T-helper 17 cell (primary cell): ENCODE measurements around the gene PRR5L. TPM values are rescaled to one million over a fixed set of nuclear protein-coding genes. Genes with fewer than 3 reads are reported as not detected.

Experiments used
- ATAC-seq: fragments of 150-1000 bp; cut with Tn5 transposase; 2 replicates; pipeline ENCODE4 v1.10.0; 2021; ENCODE audit warnings: mild to moderate bottlenecking, moderate library complexity
- DNase-seq, 3 donors: peaks; one replicate each; pipeline versions ENCODE4 v3.0.0 to v3.0.0-alpha.2; 2020 to 2021
- H3K9me3 ChIP-seq: one replicate; pipeline ENCODE4 v1.7.0; 2013; ENCODE audit warnings: low read length, mild to moderate bottlenecking; ENCODE audit not compliant: control insufficient read depth, poor library complexity, severe bottlenecking
- H3K27ac Mint-ChIP-seq: one replicate; pipeline ENCODE4 v1.8.0; 2022; ENCODE audit warnings: mild to moderate bottlenecking, moderate library complexity, mixed read lengths
- H3K27me3 Mint-ChIP-seq: one replicate; pipeline ENCODE4 v1.8.0; 2022; ENCODE audit warnings: mixed read lengths
- H3K36me3 Mint-ChIP-seq: one replicate; pipeline ENCODE4 v1.8.0; 2022; ENCODE audit warnings: low read depth, mixed read lengths
- H3K4me1 Mint-ChIP-seq: one replicate; pipeline ENCODE4 v1.8.0; 2022; ENCODE audit warnings: mild to moderate bottlenecking, mixed read lengths
- H3K4me3 Mint-ChIP-seq: one replicate; pipeline ENCODE4 v1.8.0; 2022; ENCODE audit warnings: mild to moderate bottlenecking, moderate library complexity, mixed read lengths
- total RNA-seq, 4 donors: library from RNA in 2 of 4; stranded (reverse) in 2 of 4; gene quantifications; one replicate each; pipeline ENCODE4 v1.2.3 and lab custom pipeline; 2022 to 2026

The PRR5L gene
- total RNA-seq, 2 donors from 2014 or later = 9.2 to 11.1 TPM

- Mint-ChIP-seq H3K36me3 (no peaks in the 10 kb centered on the region), H3K27ac (peak overlapping the region; percentile 91), H3K4me3 (no peak overlapping the region), H3K27me3 (peaks cover 19% of the 10 kb centered on the region), H3K4me1 (peaks cover 19% of the 10 kb centered on the region)
- H3K9me3 ChIP-seq = no peaks in the 10 kb centered on the region
- DNase-seq (no peak), ATAC-seq (peak; percentile 87)
Measured at GRCh38 chr11:36385121-36385970, 89.3 kb downstream of the PRR5L start.

DNA sequence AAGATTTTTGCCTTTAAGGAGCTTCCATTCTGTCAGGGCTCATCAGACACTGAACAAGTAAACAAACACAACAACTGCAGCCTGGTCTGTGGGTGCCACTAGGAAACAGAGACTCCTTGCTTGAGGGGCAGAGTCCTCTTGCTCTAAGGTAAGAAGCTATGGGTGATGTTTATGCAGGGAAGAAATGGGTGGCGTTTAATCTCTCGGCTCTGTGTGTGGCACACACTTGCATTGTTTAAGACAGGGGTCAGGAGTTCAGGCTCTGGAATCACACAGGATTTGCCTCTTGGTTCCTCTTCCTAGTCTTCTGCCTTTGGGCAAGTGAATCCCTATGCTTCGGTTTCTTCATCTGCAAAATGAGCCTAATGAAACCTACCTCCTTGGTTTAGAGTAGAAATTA, 90.3 kb downstream of the PRR5L start:
- no peak overlapping the region for H3K4me3 Mint-ChIP-seq
- no peaks in the 10 kb centered on the region for H3K36me3 Mint-ChIP-seq
- H3K4me1 Mint-ChIP-seq = peaks cover 17% of the 10 kb centered on the region
- peaks cover 12% of the 10 kb centered on the region for H3K27me3 Mint-ChIP-seq
- DNase-seq = no peak
- no peaks in the 10 kb centered on the region for H3K9me3 ChIP-seq
- ATAC-seq = no peak
- H3K27ac Mint-ChIP-seq = no peak overlapping the region

DNA sequence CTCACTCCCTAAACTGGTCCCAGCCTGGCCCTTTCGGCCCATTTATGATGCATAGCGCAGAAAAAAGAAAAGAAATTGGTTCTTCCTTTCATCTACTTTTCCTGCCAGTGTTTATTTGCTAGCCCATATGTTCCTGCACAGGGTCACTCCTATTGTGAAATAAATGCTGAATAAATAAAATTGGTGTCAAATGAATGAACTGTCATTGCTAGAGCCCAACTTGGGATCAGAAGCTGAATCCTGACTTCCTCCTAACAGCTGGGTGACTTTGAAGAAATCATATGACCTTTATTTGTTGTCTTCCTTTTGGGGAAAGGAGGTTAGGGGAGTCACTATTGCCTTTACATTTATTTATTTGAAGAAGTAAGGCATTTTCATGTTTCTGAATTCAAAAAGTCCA, 92.0 kb downstream of the PRR5L start:
- Mint-ChIP-seq H3K36me3 (no peaks in the 10 kb centered on the region), H3K4me3 (no peak overlapping the region), H3K4me1 (peaks cover 23% of the 10 kb centered on the region), H3K27ac (no peak overlapping the region), H3K27me3 (peaks cover 12% of the 10 kb centered on the region)
- no peak for DNase-seq
- H3K9me3 ChIP-seq = no peaks in the 10 kb centered on the region
- ATAC-seq = no peak

DNA sequence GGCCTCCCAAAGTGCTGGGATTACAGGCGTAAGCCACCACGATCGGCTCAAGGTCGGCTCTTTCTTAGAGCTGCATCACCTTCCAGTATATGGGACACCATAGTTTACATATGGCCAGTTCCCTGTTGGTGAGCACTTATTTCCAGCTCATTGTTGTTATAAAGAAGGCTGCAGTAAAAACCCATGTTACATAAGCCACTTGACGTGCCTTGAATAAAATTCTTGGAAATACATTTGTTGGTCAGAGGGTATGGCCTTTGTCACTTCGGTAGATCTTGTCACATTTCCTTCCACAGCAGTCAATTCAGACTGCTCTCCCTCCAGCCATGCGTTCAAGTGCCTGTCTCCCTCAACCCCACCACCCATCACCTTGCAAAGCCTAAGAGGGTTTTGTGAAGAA, 92.9 kb downstream of the PRR5L start:
- ATAC-seq = no peak
- peaks cover 28% of the 10 kb centered on the region for H3K4me1 Mint-ChIP-seq
- peaks cover 12% of the 10 kb centered on the region for H3K27me3 Mint-ChIP-seq
- peak overlapping the region; percentile 70 for H3K27ac Mint-ChIP-seq
- DNase-seq = no peak
- H3K36me3 Mint-ChIP-seq = no peaks in the 10 kb centered on the region
- no peak overlapping the region for H3K4me3 Mint-ChIP-seq
- no peaks in the 10 kb centered on the region for H3K9me3 ChIP-seq

DNA sequence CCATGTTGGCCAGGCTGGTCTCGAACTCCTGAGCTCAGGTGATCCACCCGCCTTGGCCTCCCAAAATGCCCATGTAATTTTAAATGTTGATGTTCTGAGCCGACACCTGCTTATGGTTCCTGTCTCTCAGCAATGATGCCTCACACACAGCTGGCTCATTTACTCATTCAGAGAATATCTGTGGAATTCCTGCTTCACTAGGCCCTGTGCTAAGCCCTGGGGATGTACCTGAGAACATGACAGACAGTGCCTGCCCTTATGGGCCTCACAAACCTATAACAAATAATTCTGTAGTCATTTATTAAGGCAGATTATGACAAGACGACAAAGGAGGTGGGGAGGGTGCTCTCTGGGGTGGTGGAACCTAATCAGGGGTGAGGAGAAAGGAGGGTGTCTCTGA, 93.7 kb downstream of the PRR5L start:
- Mint-ChIP-seq H3K27ac (peak overlapping the region; percentile 8), H3K4me1 (peaks cover 30% of the 10 kb centered on the region), H3K4me3 (peak overlapping the region; percentile 33), H3K27me3 (peaks cover 13% of the 10 kb centered on the region), H3K36me3 (no peaks in the 10 kb centered on the region)
- DNase-seq (no peak), ATAC-seq (no peak)
- no peaks in the 10 kb centered on the region for H3K9me3 ChIP-seq

- Mint-ChIP-seq H3K27ac (no peak overlapping the region), H3K4me1 (peaks cover 26% of the 10 kb centered on the region), H3K4me3 (no peak overlapping the region), H3K27me3 (peaks cover 11% of the 10 kb centered on the region), H3K36me3 (no peaks in the 10 kb centered on the region)
- no peaks in the 10 kb centered on the region for H3K9me3 ChIP-seq
- DNase-seq (no peak), ATAC-seq (peak; percentile 39)
Measured at GRCh38 chr11:36390963-36391471, 94.9 kb downstream of the PRR5L start.

DNA sequence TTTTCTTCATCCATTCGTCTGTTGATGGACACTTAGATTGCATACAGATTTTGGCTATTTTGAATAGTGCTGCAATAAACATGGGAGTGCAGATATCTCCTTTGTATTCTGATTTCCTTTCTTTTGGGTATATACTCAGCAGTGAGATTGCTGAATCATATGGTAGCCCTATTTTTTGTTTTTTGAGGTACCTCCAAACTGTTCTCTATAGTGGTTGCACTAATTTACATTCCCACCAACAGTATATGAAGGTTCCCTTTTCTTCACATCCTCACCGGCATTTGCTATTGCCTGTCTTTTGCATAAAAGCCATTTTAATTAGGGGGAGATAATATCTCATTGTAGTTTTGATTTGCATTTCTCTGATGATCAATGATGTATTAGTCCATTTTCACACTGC, 96.1 kb downstream of the PRR5L start:
- Mint-ChIP-seq H3K36me3 (no peaks in the 10 kb centered on the region), H3K27ac (no peak overlapping the region), H3K4me3 (no peak overlapping the region), H3K27me3 (peaks cover 6% of the 10 kb centered on the region), H3K4me1 (peaks cover 24% of the 10 kb centered on the region)
- DNase-seq (no peak), ATAC-seq (no peak)
- H3K9me3 ChIP-seq = no peaks in the 10 kb centered on the region

GRCh38 chr11:36394056-36394455, 98.0 kb downstream of the PRR5L start:
- DNase-seq (no peak), ATAC-seq (peak; percentile 37)
- no peaks in the 10 kb centered on the region for H3K9me3 ChIP-seq
- Mint-ChIP-seq H3K27ac (no peak overlapping the region), H3K36me3 (no peaks in the 10 kb centered on the region), H3K4me1 (peaks cover 24% of the 10 kb centered on the region), H3K4me3 (no peak overlapping the region), H3K27me3 (peaks cover 4% of the 10 kb centered on the region)

GRCh38 chr11:36394926-36395325, 98.8 kb downstream of the PRR5L start:
- peaks cover 4% of the 10 kb centered on the region for H3K27me3 Mint-ChIP-seq
- no peaks in the 10 kb centered on the region for H3K36me3 Mint-ChIP-seq
- H3K27ac Mint-ChIP-seq = peak overlapping the region; percentile 27
- no peaks in the 10 kb centered on the region for H3K9me3 ChIP-seq
- H3K4me1 Mint-ChIP-seq = peaks cover 22% of the 10 kb centered on the region
- no peak for ATAC-seq
- H3K4me3 Mint-ChIP-seq = no peak overlapping the region
- DNase-seq = no peak

GRCh38 chr11:36395978-36396736, 100.1 kb downstream of the PRR5L start:
- H3K27ac Mint-ChIP-seq = no peak overlapping the region
- H3K4me1 Mint-ChIP-seq = peaks cover 26% of the 10 kb centered on the region
- no peaks in the 10 kb centered on the region for H3K36me3 Mint-ChIP-seq
- no peaks in the 10 kb centered on the region for H3K9me3 ChIP-seq
- peaks cover 4% of the 10 kb centered on the region for H3K27me3 Mint-ChIP-seq
- ATAC-seq = no peak
- H3K4me3 Mint-ChIP-seq = no peak overlapping the region
- DNase-seq = no peak

GRCh38 chr11:36398231-36398953, 102.3 kb downstream of the PRR5L start:
- H3K9me3 ChIP-seq = no peaks in the 10 kb centered on the region
- Mint-ChIP-seq H3K4me1 (peaks cover 21% of the 10 kb centered on the region), H3K27me3 (peaks cover 4% of the 10 kb centered on the region), H3K27ac (no peak overlapping the region), H3K4me3 (no peak overlapping the region), H3K36me3 (no peaks in the 10 kb centered on the region)
- ATAC-seq = no peak
- no peak for DNase-seq

GRCh38 chr11:36399236-36399635, 103.1 kb downstream of the PRR5L start:
- no peak for ATAC-seq
- DNase-seq = no peak
- no peak overlapping the region for H3K27ac Mint-ChIP-seq
- no peaks in the 10 kb centered on the region for H3K9me3 ChIP-seq
- no peaks in the 10 kb centered on the region for H3K36me3 Mint-ChIP-seq
- H3K4me1 Mint-ChIP-seq = peaks cover 17% of the 10 kb centered on the region
- H3K27me3 Mint-ChIP-seq = peaks cover 3% of the 10 kb centered on the region
- H3K4me3 Mint-ChIP-seq = no peak overlapping the region

DNA sequence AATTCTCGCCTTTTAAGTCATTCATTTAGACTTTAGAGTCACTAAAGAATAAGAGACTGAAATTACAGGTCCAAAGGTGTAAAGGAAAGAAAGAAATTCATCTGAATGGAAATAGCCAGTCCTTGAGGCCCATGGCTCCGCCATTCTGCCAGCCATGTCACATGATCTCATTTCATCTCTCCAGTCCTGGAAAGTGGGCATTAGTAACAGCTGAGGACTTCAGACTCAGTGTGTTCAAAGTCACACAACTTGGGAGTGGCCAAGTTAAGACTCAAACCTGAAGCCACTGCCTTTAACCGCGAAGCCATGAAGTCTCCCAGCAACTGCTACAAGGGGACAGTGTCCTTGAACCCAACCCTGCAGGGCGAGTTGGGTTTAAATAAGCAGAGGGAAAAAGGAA, 103.7 kb downstream of the PRR5L start:
- DNase-seq (no peak), ATAC-seq (no peak)
- H3K27me3 Mint-ChIP-seq = no peaks in the 10 kb centered on the region
- no peaks in the 10 kb centered on the region for H3K9me3 ChIP-seq
- peak overlapping the region; percentile 85 for H3K27ac Mint-ChIP-seq
- no peaks in the 10 kb centered on the region for H3K36me3 Mint-ChIP-seq
- H3K4me3 Mint-ChIP-seq = no peak overlapping the region
- H3K4me1 Mint-ChIP-seq = peaks cover 13% of the 10 kb centered on the region
